ENCODE measurements around the gene KIF2A. TPM values are rescaled to one million over a fixed set of nuclear protein-coding genes. Genes with fewer than 3 reads are reported as not detected.

Gene KIF2A
- total and polyA plus RNA-seq, 2 of the 8 experiments (the other 6 are each of a cell fraction or from before 2014, with no cell fraction given), result 18.4 to 97.1 TPM

DNA sequence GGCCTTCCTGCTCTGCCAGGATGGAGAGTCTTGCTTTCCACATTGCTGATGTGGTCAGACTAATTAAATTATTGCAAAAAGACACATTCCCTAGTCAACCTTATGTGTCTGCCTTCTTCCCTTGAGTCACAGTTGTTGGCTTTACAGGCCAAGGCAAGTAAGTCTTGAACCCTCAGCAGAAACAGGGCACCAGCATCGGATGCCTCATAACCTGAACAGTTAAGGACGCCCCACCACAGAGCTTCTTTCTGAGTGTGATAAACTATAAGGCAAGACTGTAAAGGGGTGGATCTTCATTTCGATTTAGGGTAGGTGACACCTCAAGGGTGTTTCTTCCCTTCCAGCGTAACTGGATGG lies 670 bp upstream of the KIF2A start:
- TF ChIP-seq GABPA (IDR thresholded peaks at IDR 0.05; ENCODE audit: borderline replicate concordance, insufficient read depth, low read length) (no peak), NANOG (IDR thresholded peaks at IDR 0.05; ENCODE audit: insufficient read depth, low read depth, low read length, poor library complexity, severe bottlenecking) (no peak), PHF8 (conservative IDR thresholded peaks at IDR 0.05; ENCODE audit: low read depth, low read length) (peak; percentile 6; the same call in 1 of the 2 replicates), CBX5 (IDR thresholded peaks at IDR 0.05; ENCODE audit: low read depth, low read length) (no peak)
- no peaks in the 10 kb centered on the region; a peak in 1 of 7 replicates for H3K27me3 ChIP-seq (replicated peaks in 1 of 4; ENCODE audit: control insufficient read depth in 3 of 4, extremely low read depth in 1 of 4, insufficient read depth in 3 of 4, low read length in 3 of 4)
- FAIRE-seq (peak; percentile 28), DNase-seq (ENCODE audit: low read depth in 1 of 2, low spot score in 2 of 2) (no peak)
- peak overlapping the region; percentile 4; the same call in 1 of the 2 replicates for H2BK5ac ChIP-seq (ENCODE audit: low read depth, low read length)
- H4K20me1 ChIP-seq (replicated peaks in 1 of 2; ENCODE audit: control insufficient read depth in 1 of 2, insufficient read depth in 2 of 2, low read length in 2 of 2), result peaks cover 9 to 13% of the 10 kb centered on the region in 2 experiments
- no peak overlapping the region for H3K27ac ChIP-seq (ENCODE audit: low read depth, low read length)
- 0 out of 2 replicates have a peak overlapping the region, but pooled peaks have one; percentile 20 for H3K18ac ChIP-seq (ENCODE audit: extremely low read depth, low read length)
- peak overlapping the region in 3 of 4 experiments; percentile 16 to 92 (median 22); a peak in 4 of 7 replicates for H3K9ac ChIP-seq (replicated peaks in 1 of 4; ENCODE audit: extremely low read depth in 1 of 4, low read depth in 3 of 4, low read length in 3 of 4)
- POLR2A ChIA-PET (ENCODE audit: partially characterized antibody), result interaction anchor here (0.9 to 1.4 kb wide), 7 partner anchors 9 to 99 kb away, joined by 3 to 9 read pairs (median 3); partner anchors contain the start of gene DIMT1
- peaks cover 21 to 36% of the 10 kb centered on the region in 2 experiments for H3K79me2 ChIP-seq (ENCODE audit: control insufficient read depth in 1 of 2, insufficient read depth in 2 of 2, low read length in 2 of 2)
- no peak overlapping the region for H2BK120ac ChIP-seq (replicated peaks; ENCODE audit: low read depth, low read length)
- no peak overlapping the region for H2AK5ac ChIP-seq (ENCODE audit: low read depth, low read length)
- peak overlapping the region; percentile 97; the same call in 1 of the 2 replicates for H2BK15ac ChIP-seq (ENCODE audit: low read length)
- peaks cover 8% of the 10 kb centered on the region for H3K23me2 ChIP-seq (ENCODE audit: low read depth, low read length)
- H4K8ac ChIP-seq (ENCODE audit: extremely low read depth, insufficient read depth, low read length), result peak overlapping the region; percentile 37; the same call in 1 of the 2 replicates
- CTCF ChIA-PET (ENCODE audit: partially characterized antibody), result interaction anchor here (0.9 to 1.5 kb wide), 2 partner anchors 14 to 81 kb away, joined by 4 to 6 read pairs; no protein-coding TSS in a partner anchor
- H4K5ac ChIP-seq (ENCODE audit: insufficient read length, low read depth, low read length), result peak overlapping the region; percentile 26
- H3K4me3 ChIP-seq (ENCODE audit: extremely low read depth in 1 of 4, insufficient read depth in 2 of 4, low read depth in 3 of 4, low read length in 4 of 4), result peak overlapping the region; percentile 35 to 98 (median 43); a peak in 7 of 8 replicates
- peak overlapping the region; percentile 40 for H3K4ac ChIP-seq (replicated peaks; ENCODE audit: insufficient read length, low read depth, low read length)
- H3K56ac ChIP-seq (replicated peaks; ENCODE audit: insufficient read length, low read depth, low read length), result no peak overlapping the region
- H2BK12ac ChIP-seq (ENCODE audit: low read depth, low read length), result peak overlapping the region; percentile 56; the same call in 1 of the 2 replicates
- H3K79me1 ChIP-seq (ENCODE audit: low read depth, low read length), result no peaks in the 10 kb centered on the region; the same call in 1 of the 2 replicates
- peak overlapping the region; percentile 69 to 75 for H3K4me2 ChIP-seq (ENCODE audit: insufficient read depth in 1 of 2, low read depth in 2 of 2, low read length in 2 of 2)
- peaks cover 0 to 5% (median 0%) of the 10 kb centered on the region in 4 experiments; a peak in 2 of 8 replicates for H3K36me3 ChIP-seq (ENCODE audit: control insufficient read depth in 2 of 4, insufficient read depth in 4 of 4, low read length in 3 of 4)
- no peaks in the 10 kb centered on the region for H3K9me3 ChIP-seq (ENCODE audit: insufficient read depth in 2 of 2, low read depth in 1 of 2, low read length in 1 of 2)
- no peak overlapping the region for H3K14ac ChIP-seq (ENCODE audit: insufficient read length)
- H3K4me1 ChIP-seq (replicated peaks in 1 of 4; ENCODE audit: control insufficient read depth in 3 of 4, insufficient read depth in 4 of 4, low read length in 3 of 4), result peaks cover 0 to 8% (median 3%) of the 10 kb centered on the region in 4 experiments; a peak in 4 of 7 replicates
- H2AFZ ChIP-seq (ENCODE audit: low read length), result peak overlapping the region; percentile 97
- H3K23ac ChIP-seq (ENCODE audit: insufficient read length), result no peak overlapping the region
- H4K91ac ChIP-seq (replicated peaks; ENCODE audit: insufficient read length, low read length), result no peak overlapping the region
- WGBS, 2 experiments (ENCODE audit: extremely low coverage in 1 of 2, insufficient coverage in 1 of 2, insufficient read length in 1 of 2, insufficient replicate concordance in 2 of 2, low coverage in 1 of 2, low lambda C conversion rate in 2 of 2, missing lambda C conversion rate in 1 of 2), result 78% methylated on average over 4 of the region's 4 CpGs; no CpG with 5 or more reads in 1 of the 2 experiments
- H2BK20ac ChIP-seq (ENCODE audit: low read length), result 0 out of 2 replicates have a peak overlapping the region, but pooled peaks have one; percentile 23

All from H1 (cell line).